OCI-LY7 (cell line): ENCODE measurements around the gene DKK3. TPM values are rescaled to one million over a fixed set of nuclear protein-coding genes. Genes with fewer than 3 reads are reported as not detected.

Source experiments
- BruUV-seq: library from RNA; stranded (reverse); fragments of 400-500 nt; replicated peaks from 2 replicates; lab custom pipeline; 2021; lab: Mats Ljungman, UMichigan
- CTCF ChIA-PET: fragments of 300-600 bp; sonication (Branson Sonifier 250); formaldehyde crosslinking; loops from one replicate; lab custom pipeline; 2022; ENCODE audit warnings: antibody characterized with exemption; ENCODE audit not compliant: unreplicated experiment; lab: Charles Lee
- POLR2A ChIA-PET: fragments of 300-600 bp; sonication (Branson Sonifier 250); formaldehyde crosslinking; loops from one replicate; lab custom pipeline; 2022; ENCODE audit warnings: antibody characterized with exemption; lab: Charles Lee
- DNase-seq: peaks from one replicate; pipeline ENCODE4 v3.0.0-alpha.2; 2015; ENCODE audit warnings: low spot score
- H2AFZ ChIP-seq: fragments of 200-600 bp; sonication (generic), shearing (Covaris generic); 2 replicates; pipeline ENCODE4 v1.6.1; 2014; ENCODE audit warnings: mild to moderate bottlenecking, antibody characterized with exemption, low read length, moderate library complexity
- H3K27ac ChIP-seq: fragments of 200-600 bp; sonication (generic); 2 replicates; pipeline ENCODE4 v1.5.1; 2014; ENCODE audit warnings: mixed run types, low read depth, mild to moderate bottlenecking, moderate library complexity, low read length, inconsistent platforms; ENCODE audit not compliant: poor library complexity, severe bottlenecking
- H3K36me3 ChIP-seq: fragments of 200-600 bp; sonication (generic); 2 replicates; pipeline ENCODE4 v1.6.1; 2014; ENCODE audit warnings: mild to moderate bottlenecking, antibody characterized with exemption, low read length, moderate library complexity, mixed read lengths; ENCODE audit not compliant: insufficient read depth
- H3K4me1 ChIP-seq: fragments of 200-600 bp; sonication (generic); 2 replicates; pipeline ENCODE4 v1.5.1; 2014; ENCODE audit warnings: mild to moderate bottlenecking, low read length; ENCODE audit not compliant: insufficient read depth, poor library complexity, severe bottlenecking
- H3K4me2 ChIP-seq: fragments of 200-600 bp; sonication (generic); 2 replicates; pipeline ENCODE4 v1.6.1; 2014; ENCODE audit warnings: mild to moderate bottlenecking, low read length
- H3K4me3 ChIP-seq: fragments of 200-600 bp; sonication (generic); 2 replicates; pipeline ENCODE4 v1.5.1; 2014; ENCODE audit warnings: mild to moderate bottlenecking, low read depth, low read length; ENCODE audit not compliant: poor library complexity, severe bottlenecking
- H3K79me2 ChIP-seq: fragments of 200-600 bp; sonication (generic); 2 replicates; pipeline ENCODE4 v1.6.1; 2016; ENCODE audit warnings: low read depth, mild to moderate bottlenecking, low read length, moderate library complexity, mixed read lengths; ENCODE audit not compliant: insufficient read depth
- H3K9me2 ChIP-seq: fragments of 200-600 bp; sonication (generic); 2 replicates; pipeline ENCODE4 v1.6.1; 2016; ENCODE audit warnings: mild to moderate bottlenecking, low read length, mixed read lengths; ENCODE audit not compliant: insufficient read depth
- H3K9me3 ChIP-seq: fragments of 200-600 bp; sonication (generic); 2 replicates; pipeline ENCODE4 v1.6.1; 2014; ENCODE audit warnings: mild to moderate bottlenecking, mixed run types, low read length, mixed read lengths
- H4K20me1 ChIP-seq: fragments of 200-600 bp; sonication (generic); 2 replicates; pipeline ENCODE4 v1.6.1; 2014; ENCODE audit warnings: mild to moderate bottlenecking, antibody characterized with exemption, low read length, moderate library complexity, mixed read lengths; ENCODE audit not compliant: insufficient read depth
- EZH2phosphoT487 ChIP-seq: fragments of 200-600 bp; sonication (generic); IDR thresholded peaks from 2 replicates; pipeline ENCODE4 v1.6.1; 2018; ENCODE audit warnings: low read depth, borderline replicate concordance, mild to moderate bottlenecking, mixed run types, antibody characterized with exemption, low read length, moderate library complexity, mixed read lengths
- intact Hi-C: fragments of 100-400 bp; cut with micrococcal nuclease; formaldehyde crosslinking; loops from one replicate; pipeline ENCODE4 v1.10.0; 2022; ENCODE audit not compliant: unreplicated experiment
- total RNA-seq, 2 experiments: library from RNA; depleted of rRNA in 1 of 2; stranded (reverse); fragments of >200 nt in 1 of 2; shearing (Covaris generic) in 1 of 2; gene quantifications; 2 replicates each; pipeline ENCODE4 v1.2.3, GENCODE V29; 2014 to 2022
- TF ChIP-seq, protein P1 (sequence below): fragments of 200-600 bp; sonication (generic); conservative IDR thresholded peaks from 2 replicates; pipeline ENCODE4 v1.5.1; 2014; ENCODE audit warnings: mild to moderate bottlenecking, antibody characterized with exemption, low read length, moderate library complexity, mixed read lengths

Gene DKK3
- total RNA-seq, 2 experiments from 2014 or later, result not detected

DNA sequence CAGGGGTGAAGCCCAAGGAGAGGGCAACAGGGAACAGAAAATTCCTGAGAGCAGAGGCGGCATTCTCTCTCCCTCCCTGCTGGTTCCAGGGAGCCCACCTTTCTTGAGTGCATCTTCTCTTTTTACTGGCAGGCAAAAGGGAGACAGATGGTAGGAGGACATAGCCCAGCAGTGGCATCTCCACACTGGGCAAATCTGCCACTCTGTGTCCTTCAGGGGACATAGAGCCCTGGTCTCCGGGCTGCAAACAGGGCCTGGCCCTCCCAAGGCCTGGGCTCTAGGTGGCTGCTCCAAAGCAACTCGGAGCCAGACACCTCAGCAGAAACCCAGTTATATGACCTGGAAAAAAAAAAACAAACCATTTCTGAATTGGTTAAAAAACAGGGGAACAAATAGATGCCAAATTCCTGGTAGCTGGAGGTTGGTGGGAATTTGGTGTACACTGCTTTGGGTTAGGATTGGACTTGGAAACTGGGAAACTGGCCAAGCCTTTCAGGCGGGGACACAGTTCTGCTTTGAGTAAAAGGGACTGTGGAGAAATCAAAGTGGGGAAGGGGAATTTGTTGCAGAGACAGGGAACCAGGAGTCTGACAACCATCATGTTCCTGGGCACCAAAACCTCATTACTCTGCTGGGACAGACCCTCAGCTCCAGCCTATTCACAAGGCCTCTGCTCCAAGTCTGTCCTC lies 23.6 kb upstream of the DKK3 start:
- Histone ChIP-seq H3K27ac (no peak overlapping the region), H3K9me2 (no peaks in the 10 kb centered on the region), H3K4me3 (no peak overlapping the region), H3K79me2 (no peaks in the 10 kb centered on the region), H3K4me2 (no peak overlapping the region), H2AFZ (no peak overlapping the region), H4K20me1 (no peaks in the 10 kb centered on the region), H3K9me3 (no peaks in the 10 kb centered on the region), H3K36me3 (no peaks in the 10 kb centered on the region), H3K4me1 (no peaks in the 10 kb centered on the region)
- intact Hi-C loops, result no loop called here
- TF ChIP-seq, protein P1, sequence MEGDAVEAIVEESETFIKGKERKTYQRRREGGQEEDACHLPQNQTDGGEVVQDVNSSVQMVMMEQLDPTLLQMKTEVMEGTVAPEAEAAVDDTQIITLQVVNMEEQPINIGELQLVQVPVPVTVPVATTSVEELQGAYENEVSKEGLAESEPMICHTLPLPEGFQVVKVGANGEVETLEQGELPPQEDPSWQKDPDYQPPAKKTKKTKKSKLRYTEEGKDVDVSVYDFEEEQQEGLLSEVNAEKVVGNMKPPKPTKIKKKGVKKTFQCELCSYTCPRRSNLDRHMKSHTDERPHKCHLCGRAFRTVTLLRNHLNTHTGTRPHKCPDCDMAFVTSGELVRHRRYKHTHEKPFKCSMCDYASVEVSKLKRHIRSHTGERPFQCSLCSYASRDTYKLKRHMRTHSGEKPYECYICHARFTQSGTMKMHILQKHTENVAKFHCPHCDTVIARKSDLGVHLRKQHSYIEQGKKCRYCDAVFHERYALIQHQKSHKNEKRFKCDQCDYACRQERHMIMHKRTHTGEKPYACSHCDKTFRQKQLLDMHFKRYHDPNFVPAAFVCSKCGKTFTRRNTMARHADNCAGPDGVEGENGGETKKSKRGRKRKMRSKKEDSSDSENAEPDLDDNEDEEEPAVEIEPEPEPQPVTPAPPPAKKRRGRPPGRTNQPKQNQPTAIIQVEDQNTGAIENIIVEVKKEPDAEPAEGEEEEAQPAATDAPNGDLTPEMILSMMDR, result no peak
- ChIA-PET CTCF (no interaction called here), POLR2A (no interaction called here)
- DNase-seq, result no peak
- BruUV-seq, result no TSS peak

DNA sequence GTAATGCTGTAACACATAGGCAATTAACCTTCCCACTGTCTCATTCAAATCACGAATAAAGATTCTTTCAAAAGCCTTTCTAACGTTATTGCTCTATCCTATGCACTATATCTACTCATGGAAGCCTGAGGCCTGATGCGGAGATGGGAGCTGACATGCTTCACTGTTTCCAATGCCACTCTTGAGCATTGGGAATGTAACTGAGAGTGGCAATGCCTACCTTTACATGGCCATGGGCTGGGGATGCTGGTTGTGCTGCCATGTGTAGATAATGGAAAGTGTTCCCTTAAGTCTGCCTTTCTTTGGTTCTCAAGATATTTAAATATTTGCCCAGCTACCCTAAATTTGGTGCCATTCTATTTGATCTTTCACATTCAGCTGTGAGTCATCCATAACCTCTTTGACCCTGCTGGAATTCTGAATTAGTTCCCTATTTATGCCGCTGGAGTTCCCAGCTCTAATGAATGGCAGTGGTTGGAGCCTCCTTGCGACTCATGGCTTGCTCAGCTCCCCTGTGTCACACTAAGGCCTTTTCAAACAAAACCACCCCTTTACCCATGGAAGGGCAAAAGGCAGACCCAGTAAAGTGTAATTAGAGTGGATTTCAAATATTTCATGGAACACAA lies 21.4 kb upstream of the DKK3 start:
- ChIA-PET CTCF (no interaction called here), POLR2A (no interaction called here)
- no peak for DNase-seq
- H3K27ac ChIP-seq, result no peak overlapping the region
- no peaks in the 10 kb centered on the region for H4K20me1 ChIP-seq
- H3K9me2 ChIP-seq, result no peaks in the 10 kb centered on the region
- no peak overlapping the region for H3K4me2 ChIP-seq
- no peak overlapping the region for H3K4me3 ChIP-seq
- no peak overlapping the region for H2AFZ ChIP-seq
- H3K79me2 ChIP-seq, result no peaks in the 10 kb centered on the region
- TF ChIP-seq EZH2phosphoT487, result no peak
- TF ChIP-seq, protein P1, result no peak
- no TSS peak for BruUV-seq
- no peaks in the 10 kb centered on the region for H3K4me1 ChIP-seq
- H3K36me3 ChIP-seq, result no peaks in the 10 kb centered on the region
- no peaks in the 10 kb centered on the region for H3K9me3 ChIP-seq
- intact Hi-C loops, result no loop called here

DNA sequence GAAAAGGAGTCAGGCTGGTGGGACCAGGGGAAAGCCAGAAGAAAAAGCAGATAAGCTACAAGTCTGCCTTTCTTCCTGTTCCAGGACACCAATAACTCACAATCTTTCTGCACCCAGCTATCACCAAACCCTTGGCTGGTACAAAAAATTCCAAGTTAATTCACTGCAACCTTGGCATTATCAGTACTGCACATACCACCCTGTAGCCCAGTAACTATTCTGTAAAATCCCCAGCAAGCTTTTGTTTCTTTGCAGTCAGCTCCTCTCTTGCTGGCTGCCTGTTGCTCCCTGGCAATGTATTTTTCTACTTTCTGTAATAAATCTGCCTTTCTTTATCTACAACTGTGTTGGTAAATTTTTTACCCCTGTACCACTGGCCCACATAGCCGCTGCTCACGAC lies 20.7 kb upstream of the DKK3 start:
- H3K9me3 ChIP-seq, result no peaks in the 10 kb centered on the region
- H3K79me2 ChIP-seq, result no peaks in the 10 kb centered on the region
- no peaks in the 10 kb centered on the region for H3K36me3 ChIP-seq
- no peaks in the 10 kb centered on the region for H3K4me1 ChIP-seq
- H3K4me3 ChIP-seq, result no peak overlapping the region
- POLR2A ChIA-PET, result no interaction called here
- no peak overlapping the region for H2AFZ ChIP-seq
- BruUV-seq, result no TSS peak
- no peak overlapping the region for H3K4me2 ChIP-seq
- TF ChIP-seq, protein P1, result no peak
- no peak for TF ChIP-seq EZH2phosphoT487
- no peak for DNase-seq
- intact Hi-C loops, result no loop called here
- CTCF ChIA-PET, result no interaction called here
- no peaks in the 10 kb centered on the region for H4K20me1 ChIP-seq
- no peaks in the 10 kb centered on the region for H3K9me2 ChIP-seq
- no peak overlapping the region for H3K27ac ChIP-seq
